Measurements from ENCODE around the gene CRISPLD2.

DNA sequence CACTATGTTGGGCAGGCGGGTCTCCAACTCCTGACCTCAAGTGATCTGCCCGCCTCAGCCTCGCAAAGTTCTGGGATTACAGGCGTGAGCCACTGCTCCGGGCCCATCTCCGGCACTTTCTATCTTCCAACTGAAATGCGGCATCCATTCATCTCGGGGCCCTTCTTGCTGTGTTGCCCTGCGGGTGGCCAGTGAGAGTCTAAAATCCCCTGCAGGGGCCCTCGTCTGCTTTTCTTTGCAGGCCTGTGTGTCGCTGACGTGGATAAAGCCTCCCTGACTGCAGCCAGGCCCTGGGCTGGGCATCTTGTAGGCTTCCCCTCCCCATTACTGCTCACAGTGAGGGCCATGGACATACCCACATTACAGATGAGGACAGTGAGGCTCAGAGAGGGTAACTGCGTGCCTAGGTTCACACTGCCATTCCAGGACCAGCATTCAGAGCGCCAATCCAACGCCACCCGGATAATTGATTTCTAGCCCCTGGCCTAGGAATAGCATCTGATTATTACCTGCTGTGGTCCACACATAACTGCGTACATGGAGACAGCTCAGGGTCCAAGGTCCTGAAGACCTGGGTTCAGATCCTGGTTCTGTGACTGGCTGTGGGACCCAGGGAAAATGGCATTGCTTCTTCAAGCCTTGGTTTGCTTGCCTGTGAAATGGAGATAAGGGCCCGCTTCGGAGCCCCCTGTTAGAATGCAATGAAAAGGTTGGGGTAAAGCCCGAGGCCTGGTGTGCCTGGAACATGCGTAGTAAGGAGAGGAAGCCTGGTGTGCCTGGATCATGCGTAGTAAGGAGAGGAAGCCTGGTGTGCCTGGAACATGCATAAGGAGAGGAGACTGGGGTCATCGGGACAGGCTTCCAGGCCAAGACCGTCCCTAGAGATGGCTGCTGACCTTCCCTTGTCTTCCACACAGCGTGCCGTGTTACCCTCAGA, 25.0 kb downstream of the CRISPLD2 start:
- TF ChIP-seq, protein P1, sequence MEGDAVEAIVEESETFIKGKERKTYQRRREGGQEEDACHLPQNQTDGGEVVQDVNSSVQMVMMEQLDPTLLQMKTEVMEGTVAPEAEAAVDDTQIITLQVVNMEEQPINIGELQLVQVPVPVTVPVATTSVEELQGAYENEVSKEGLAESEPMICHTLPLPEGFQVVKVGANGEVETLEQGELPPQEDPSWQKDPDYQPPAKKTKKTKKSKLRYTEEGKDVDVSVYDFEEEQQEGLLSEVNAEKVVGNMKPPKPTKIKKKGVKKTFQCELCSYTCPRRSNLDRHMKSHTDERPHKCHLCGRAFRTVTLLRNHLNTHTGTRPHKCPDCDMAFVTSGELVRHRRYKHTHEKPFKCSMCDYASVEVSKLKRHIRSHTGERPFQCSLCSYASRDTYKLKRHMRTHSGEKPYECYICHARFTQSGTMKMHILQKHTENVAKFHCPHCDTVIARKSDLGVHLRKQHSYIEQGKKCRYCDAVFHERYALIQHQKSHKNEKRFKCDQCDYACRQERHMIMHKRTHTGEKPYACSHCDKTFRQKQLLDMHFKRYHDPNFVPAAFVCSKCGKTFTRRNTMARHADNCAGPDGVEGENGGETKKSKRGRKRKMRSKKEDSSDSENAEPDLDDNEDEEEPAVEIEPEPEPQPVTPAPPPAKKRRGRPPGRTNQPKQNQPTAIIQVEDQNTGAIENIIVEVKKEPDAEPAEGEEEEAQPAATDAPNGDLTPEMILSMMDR (conservative IDR thresholded peaks at IDR 0.05; ENCODE audit: low read length): no peak
- no peak for TF ChIP-seq EZH2phosphoT487 (IDR thresholded peaks at IDR 0.05; ENCODE audit: borderline replicate concordance, low read depth, low read length)

All from OCI-LY7 (cell line).